Stimulated activated CD4-positive, alpha-beta T cell treated with anti-CD3 and anti-CD28 coated beads, TNF-alpha, amount 100 ng/mL, for 1 hour (primary cell): ENCODE measurements around the gene RABGAP1L.
"Not testable (repeated sequence)": the region's sequence is repeated elsewhere in the genome, so short reads cannot be mapped to it uniquely, and the experiment has no call there.

Source experiments
- DNase-seq, 3 donors: peaks; one replicate each; pipeline ENCODE4 v3.0.0-alpha.2; 2020; ENCODE audit warnings: low read depth in 3 of 3, low spot score in 1 of 3

Gene RABGAP1L

DNA sequence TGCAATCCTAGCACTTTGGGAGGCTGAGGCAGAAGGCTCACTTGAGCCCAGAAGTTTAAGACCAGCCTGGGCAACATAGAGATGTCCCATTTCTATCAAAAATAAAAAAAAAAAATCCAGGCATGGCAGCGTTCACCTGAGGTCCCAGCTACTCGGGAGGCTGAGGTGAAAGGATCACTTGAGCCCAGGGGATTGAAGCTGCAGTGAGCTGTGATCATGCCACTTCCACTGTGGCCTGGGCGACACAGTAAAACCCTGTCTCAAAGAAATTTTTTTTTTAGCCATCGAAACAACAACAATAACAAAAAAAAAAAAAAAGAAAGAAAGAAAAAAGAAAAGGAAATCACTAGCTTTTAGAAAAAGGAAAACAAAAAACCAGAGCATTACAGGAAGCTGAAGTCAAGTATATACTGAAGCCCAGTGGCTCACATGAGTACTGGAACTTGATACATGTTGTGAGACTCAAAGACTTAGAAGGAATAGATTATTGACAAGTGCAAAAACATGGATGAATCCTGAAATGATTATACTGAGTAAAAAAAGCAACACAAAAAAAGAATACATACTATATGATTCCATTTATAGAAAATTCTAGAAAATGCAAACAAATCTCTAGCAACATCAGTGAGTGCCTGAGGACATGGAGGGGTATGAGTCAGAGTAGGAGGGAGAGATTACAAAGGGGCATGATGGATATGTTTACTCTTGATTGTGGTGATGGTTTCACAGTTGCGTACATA lies 6.1 kb upstream of the RABGAP1L start:
- DNase-seq: no peak

DNA sequence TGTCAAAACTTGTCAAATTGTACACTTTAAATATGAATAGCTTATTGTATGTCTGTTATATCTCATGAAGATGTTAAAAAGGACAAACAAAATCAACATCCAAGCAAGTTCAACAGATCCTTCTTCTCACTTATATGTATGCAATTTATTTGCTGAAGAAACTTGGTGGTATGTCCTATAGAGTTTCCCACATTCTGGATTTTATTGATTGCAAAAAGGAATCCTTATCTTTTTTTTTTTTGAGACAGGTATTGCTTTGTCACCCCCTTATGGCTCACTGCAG lies 5.6 kb upstream of the RABGAP1L start:
- DNase-seq: no peak

DNA sequence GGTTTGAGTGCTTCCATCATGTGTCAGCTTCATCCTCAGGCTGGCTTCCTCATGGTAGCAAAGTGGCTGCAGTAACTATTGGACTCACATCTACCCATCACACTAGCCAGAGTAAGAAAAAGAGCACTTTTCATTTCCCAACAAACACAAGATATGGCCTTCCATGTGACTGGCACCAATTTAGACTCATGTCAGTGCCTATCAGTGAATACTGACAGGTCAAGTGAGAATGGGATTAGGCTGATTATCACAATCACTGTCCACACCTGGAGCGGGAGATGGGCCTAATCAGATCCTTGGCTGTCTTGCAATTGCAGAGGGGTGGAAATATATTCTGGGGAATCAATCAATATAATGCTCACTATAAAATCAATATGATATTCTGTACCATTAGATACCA lies 2.9 kb upstream of the RABGAP1L start:
- DNase-seq: no peak

DNA sequence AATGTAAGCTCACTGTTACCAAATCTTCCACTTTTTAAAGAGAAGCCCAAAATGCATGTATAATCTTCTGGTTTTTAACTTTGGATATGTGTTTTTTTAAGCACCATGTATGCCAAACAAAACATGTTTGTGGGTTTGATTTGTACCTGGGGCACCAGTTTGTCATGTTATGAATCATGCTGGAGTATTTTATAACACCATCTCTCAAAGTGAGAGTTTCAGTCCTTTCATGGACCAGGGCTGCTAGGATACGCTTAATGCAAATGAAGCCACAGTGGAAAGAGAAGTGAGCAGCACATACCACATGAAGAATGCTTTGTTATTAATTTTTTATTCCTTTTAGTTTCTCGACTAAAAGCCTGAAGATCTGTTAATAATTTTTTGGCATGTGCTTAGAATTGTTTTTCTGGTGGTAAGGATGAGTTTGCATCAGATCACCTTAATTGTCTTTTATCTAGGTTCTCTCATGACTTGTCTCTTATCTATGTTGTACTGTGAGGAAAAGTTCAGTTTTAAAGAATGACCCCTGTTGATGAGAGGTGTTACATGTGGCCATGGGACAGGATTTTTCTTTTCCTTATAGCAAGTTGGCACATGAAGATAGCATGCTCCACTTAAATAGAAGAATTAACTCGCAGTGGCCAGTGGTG lies 2.0 kb upstream of the RABGAP1L start:
- no peak for DNase-seq

DNA sequence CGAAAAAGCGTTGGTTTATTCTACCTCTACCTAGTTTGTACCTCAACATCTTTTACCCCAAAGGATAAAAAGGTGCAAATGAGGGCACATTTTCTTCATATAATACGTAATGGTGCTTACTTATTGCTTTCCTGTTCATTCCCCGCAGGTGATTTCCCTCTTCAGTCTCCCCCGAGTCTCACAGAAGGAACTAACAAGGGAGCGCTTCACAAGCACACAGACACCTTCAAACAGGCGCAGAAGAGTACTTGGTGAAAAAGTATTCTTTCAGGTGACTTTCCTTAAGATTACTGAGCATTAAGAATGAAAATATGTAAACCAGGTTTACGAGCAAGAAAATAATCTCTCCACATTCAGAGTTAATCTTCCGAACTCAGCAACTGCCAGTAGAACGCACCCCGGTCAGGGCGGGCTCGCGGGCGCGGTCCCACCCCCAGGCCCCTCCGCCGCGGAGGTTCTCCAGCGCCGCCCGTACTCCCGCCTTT lies 511 bp upstream of the RABGAP1L start:
- DNase-seq: no peak

DNA sequence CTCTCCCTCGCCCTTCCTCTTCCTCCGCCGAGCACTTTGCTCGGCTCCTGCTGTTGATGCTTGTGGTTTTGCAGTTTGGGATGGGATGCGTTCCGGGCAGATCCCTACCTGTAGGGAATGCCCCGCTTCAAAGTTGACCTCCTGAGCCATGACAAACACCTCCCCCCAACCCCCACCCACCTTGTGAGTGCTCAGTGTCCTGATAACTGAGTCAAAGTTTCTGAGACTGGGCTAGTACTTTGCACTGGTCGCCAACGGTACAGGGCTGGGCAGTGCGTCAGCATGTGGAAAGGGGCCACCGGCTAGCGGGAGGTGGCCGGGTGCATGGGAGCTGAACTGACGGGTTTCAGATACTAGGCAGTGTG lies 771 bp downstream of the RABGAP1L start:
- DNase-seq: no peak

DNA sequence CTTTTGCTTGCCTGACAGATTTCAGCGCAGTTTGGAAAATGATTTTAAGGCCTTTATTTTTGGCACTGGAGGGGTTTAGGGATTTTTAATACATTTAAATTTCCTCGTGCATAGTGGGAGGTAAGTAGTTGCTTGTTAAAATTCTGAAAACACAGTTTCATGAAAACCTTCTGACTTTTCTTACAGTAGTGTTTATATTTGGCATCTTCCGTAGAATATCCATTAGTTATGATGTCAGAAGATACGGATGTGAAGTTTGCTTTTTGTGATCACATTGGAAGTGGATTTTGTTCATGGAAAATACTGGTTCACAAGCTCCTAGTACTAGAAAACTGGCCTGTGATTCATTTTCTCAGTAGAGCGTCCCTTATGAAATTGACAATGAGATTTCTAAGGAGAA lies 1.3 kb downstream of the RABGAP1L start:
- DNase-seq: no peak

DNA sequence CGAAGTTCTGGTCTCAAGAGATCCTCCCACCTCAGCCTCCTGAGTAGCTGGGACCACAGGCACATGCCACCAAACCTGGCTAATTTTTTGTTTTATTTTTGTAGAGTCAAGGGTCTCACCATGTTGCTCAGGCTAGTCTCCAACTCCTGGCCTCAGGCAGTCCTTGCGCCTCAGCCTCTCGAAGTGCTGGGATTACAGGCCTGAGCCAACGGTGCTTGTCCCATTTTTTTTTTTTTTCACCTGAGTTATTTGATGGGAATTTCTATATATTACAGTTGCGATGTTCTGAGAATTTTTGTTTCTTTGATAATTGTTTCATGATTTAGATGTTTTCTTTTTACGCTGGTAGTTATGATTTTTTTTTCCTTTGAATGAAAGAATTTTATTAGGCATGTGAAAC lies 2.5 kb downstream of the RABGAP1L start:
- DNase-seq: no peak

DNA sequence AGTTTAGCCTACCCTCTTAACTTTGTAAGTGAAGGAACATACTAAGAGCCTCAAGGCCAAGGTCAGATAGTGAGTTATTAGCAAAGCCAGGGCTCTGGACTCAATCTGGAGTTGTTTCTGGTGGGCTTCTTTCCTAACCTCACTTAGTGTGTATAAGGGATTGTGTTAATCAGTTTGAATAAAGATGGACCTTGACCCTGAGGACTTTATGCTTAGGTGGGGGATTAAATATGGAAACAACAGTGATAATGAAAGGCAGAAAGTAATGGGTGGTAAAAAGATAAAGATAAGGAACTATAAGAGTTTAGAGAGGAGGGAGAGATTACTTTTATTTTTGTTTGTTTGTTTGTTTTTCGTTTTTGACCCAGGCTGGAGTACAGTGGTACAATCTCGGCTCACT lies 5.5 kb downstream of the RABGAP1L start:
- DNase-seq: no peak

DNA sequence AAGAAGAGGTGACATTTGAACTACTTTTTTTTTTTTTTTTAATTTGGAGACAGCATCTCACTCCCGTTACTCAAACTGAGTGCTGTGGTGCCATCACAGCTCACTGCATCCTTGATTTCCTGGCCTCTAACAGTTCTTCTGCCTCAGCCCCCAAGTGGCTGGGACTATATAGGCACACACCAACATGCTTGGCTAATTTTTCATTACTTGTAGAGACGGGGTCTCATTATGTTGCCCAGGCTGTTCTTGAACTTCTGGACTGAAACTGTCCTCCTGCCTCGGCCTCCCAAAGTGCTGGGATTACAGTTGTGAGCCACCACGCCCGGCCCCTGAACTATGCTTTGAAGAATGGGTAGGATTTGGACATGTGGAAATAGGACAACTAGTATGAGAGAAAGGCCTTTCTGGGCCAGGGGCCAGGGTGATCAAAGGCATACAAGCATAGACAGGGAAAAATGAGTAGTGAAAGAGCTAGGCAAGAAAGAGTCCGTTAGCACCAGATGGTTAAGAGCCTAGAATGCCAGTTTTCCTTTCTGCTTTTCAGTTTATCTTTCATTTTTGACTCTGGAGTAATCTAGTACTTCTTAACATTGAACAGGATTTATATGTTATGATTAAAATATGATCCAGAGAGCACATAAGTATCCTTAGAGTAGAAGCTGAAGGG lies 6.3 kb downstream of the RABGAP1L start:
- no peak for DNase-seq

DNA sequence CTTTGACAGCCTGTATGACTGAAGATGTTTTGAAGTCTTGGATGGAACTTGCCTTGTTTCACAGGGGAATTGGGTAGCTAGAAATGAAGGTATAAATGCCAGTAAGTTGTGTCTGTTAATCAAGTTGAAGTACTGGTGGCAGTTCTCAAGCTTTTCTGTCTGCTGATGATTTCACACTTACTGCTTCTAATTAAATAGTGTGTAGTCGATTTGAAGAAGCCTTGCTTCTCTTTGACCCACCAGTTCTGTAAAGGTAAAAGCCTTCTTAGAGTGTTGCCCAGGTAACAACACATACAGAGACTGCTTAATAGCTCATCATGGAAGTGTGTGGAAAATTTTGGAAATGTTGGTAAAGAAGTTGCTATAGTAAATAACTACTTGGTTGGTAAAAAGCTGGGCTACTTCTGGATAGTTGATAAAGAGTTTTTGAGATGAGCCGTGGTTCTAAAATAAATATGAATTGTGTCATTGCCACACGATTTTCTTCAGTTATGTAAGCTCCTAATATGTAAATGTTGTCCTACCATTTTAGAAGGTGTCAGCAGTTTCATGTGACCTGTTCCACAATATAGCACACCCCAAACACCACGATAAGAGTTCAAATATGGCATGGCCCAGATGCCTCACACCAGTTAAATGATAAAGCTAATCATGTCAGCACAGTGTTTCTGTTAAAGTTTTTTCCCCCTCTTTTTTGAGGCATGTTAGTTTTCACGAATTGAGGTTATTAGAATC lies 7.4 kb downstream of the RABGAP1L start:
- DNase-seq: no peak

DNA sequence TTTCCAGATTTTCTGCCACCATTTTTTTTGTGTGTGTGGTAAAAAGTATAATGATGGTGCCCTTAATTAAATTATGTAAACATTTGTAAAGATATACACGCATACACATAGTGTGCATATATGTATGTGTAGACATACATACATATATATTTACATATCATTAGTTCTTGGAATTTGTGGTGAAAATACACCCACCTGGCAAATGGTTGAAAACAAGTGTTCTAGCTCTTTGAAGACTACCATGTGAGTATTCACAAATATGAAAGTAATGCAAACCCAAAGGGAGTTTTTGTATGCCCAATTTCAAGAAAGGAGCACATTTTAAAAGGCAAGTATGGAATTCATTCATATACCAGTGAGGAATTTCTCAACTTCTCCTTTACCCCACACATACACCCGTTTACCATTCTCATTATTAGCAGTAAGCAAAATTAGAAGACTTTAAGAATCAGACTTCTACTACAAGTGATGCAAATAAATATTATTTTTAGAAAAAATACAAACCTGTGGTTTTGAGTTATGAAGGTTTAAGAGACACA lies 8.0 kb downstream of the RABGAP1L start:
- DNase-seq: no peak

DNA sequence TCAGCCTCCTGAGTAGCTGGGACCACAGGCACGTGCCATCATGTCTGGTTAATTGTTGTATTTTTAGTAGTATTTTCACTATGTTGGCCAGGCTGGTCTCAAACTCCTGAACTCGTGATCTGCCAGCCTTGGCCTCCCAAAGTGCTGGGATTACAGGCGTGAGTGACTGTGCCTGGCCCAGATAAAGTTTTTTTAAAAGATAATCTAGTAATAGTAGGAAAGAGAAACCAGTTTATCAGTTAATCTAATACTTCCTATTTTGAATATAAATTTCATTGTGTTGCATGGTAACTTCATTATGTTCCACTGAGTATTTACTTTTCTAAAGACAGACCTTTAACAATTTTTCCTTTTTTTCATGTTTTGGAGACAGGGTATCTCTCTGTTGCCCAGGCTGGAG lies 10.0 kb downstream of the RABGAP1L start:
- DNase-seq: no peak

DNA sequence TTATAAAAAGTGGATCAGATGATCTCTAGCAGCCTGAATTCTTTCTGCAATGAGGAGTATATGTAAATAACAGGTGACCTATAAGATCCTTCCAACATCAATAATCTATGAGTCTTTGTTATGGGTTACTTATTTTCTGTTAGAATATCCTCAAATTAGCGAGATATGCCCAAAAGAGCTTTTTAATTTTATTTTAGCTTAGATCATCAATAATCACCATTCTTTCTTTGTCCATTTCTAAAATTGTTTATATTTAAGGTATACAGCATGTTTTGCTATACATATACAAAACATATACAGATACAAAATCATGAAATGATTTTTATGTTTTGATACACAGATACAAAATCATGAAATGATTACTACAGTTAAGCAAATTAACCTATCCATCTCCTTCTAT lies 11.8 kb downstream of the RABGAP1L start:
- no peak for DNase-seq

DNA sequence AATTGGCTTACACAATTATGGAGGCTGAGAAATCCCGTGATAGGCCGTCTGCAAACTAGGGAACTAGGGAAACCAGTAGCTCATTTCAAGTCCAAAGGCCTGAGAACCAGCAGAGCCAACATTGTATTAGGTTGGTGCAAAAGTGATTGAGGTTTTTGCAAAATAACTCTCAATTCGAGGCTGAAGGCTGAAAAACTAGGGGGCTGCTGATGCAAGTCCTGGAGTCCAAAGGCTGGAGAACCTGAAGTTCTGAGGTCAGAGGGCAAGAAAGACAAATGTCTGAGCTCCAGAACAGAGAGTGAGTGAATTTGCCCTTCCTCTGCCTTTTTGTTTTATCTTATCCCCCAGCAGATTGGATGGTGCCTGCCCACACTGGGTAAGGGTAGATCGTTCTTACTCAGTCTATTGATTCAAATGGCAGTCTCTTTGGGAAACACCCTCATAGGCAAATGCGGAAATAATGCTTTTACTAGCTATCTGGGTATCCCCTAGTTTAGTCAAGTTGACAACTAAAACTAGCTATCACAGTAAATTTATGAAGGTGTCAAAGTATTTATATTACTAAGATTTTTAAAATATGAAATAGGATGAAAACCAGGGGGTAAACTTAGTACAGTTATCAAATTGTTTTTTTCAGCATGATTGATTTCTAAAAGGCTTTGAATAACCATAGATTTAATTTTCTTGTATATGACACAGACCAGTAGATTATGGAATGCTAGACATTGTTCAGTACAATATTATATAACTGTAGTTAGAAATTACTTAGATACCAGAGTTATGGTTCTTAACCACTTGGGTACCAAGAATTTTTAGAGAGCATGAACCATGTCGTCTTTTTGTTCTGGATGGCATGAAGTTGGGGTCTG lies 15.4 kb downstream of the RABGAP1L start:
- DNase-seq: no peak

DNA sequence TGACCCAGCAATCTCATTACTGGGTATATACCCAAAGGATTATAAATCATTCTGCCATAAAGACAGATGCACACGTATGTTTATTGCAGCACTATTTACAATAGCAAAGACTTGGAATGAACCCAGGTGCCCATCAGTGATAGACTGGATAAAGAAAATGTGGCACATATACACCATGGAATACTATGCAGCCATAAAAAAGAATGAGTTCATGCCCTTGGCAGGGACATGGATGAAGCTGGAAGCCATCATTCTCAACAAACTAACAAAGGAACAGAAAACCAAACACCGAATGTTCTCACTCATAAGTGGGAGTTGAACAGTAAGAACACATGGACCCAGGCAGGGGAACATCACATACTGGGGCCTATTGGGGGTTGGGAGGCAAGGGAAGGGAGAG lies 19.1 kb downstream of the RABGAP1L start:
- DNase-seq: not testable (repeated sequence)

DNA sequence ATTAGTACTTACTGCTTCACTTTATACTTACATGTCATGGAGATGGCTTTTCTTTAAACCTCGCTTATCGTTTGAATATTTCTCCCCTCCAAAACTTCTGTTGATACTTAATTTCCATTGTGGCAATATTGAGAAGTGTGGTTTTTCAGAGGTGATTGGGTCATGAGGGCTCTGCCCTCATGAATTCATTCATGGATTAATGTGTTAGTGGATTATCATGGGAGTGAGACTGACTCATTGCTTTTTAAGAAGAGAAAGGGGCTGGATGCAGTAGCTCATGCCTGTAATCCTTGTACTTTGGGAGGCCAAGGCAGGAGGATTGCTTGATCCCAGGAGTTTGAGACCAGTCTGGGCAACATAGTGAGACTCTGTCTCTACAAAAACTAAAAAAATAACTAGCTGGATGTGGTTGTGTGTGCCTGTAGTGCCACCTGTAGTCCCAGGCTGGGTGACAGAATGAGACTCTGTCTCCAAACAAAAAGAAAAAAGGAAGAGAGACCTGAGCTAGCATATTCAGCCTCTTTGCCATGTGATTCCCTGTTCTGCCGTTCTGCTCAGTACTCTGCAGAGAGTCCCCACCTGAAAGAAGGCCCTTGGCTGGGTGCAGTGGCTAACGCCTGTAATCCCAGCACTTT lies 30.2 kb downstream of the RABGAP1L start:
- no peak for DNase-seq

DNA sequence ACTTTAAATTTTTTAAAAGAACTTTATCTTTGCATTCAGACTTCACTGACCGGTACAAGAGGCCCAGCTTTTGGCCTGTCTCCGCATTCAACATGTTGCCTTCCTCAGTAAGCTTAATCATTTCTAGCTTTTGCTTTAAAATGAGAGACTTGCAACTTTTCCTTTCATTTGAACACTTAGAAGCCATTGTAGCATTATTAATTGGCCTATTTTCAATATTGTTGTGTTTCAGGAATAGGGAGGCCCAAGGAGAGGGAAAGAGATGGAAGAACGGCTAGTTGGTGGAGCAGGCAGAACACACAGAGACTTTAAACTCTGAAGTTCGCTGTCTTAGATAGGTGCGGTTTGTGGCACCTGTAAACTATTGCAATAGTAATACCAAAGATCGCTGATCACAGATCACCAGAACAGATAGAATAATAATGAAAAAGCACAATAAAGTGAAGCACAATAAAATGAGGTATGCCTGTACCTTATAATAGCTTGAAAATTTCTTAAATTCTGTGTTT lies 31.4 kb downstream of the RABGAP1L start:
- DNase-seq: no peak

DNA sequence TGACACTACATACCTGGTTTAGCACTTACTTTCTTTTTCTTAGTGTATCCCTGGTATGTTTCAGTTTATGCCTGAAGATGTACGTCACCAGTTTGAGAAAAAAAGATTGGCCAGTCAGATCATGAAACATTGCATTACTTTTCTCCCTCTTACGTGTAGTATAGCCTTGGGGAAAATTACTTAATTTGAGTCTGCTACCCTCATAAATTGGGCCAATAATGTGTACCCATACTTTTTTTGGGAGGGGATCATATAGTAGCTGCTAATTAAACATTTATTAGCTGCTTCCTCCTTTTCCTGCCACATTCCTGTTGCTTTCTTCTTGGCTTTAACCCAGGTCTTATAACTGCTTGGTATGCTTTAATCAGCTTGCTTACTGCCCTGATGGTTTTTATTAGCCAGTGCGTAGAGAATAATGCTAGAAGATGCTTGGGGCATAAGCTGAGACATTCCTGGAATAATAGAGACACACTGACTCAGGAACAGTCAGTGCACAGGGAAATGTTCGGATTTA lies 32.1 kb downstream of the RABGAP1L start:
- DNase-seq: no peak

DNA sequence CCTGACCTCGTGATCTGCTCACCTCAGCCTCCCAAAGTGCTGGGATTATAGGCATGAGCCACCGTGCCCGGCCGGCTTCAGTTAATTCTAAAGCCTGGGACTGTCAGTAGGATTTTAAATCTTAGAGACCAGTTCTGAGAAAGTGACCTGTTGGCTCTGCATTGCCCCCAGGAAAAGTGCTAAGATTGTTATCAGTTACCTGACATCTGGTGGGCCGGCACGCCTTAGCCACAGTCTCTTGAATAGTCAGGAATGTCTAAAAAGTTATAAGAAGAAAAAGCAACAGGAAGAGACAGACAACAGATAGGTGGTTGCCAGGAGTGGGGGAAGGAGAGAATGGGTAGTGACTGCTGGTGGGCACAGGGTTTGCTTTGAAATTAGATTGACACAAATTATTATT lies 35.1 kb downstream of the RABGAP1L start:
- DNase-seq: no peak
